Retinal pigment epithelial cell (primary cell): ENCODE results near the gene OGFOD2.
"Not testable (repeated sequence)": the region's sequence is repeated elsewhere in the genome, so short reads cannot be mapped to it uniquely, and the experiment has no call there.

Source experiments
- DNase-seq: peaks from one replicate; pipeline ENCODE4 v3.0.0-alpha.2; 2010; ENCODE audit warnings: low read depth
- H3K4me3 ChIP-seq: 2 replicates; pipeline ENCODE4 v1.5.1; 2011; ENCODE audit warnings: mild to moderate bottlenecking, low read length, control low read depth, moderate library complexity
- TF ChIP-seq, protein P1 (sequence below): conservative IDR thresholded peaks from 2 replicates; pipeline ENCODE4 v1.5.1; 2011; ENCODE audit warnings: low read depth, low read length, control low read depth, inconsistent platforms

The OGFOD2 gene

DNA sequence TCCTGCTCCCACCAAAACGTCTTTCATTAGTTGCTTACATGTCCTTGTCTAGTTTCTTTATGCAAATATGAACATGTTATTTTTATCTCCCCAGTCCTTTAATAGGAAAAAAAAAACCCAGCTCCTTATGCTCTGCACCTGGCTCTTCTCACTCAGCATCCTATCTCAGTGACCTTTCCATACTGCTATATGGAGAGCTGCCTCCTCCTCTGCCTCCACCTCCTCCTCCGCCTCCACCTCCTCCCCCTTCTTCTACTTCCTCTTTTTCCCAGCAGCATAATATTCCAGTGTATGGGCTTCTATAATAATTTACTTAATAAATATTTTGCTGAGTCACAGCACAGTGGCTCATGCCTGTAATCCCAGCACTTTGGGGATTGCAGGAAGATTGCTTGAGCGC lies 40.3 kb upstream of the OGFOD2 start:
- H3K4me3 ChIP-seq: no peak overlapping the region
- TF ChIP-seq, protein P1, sequence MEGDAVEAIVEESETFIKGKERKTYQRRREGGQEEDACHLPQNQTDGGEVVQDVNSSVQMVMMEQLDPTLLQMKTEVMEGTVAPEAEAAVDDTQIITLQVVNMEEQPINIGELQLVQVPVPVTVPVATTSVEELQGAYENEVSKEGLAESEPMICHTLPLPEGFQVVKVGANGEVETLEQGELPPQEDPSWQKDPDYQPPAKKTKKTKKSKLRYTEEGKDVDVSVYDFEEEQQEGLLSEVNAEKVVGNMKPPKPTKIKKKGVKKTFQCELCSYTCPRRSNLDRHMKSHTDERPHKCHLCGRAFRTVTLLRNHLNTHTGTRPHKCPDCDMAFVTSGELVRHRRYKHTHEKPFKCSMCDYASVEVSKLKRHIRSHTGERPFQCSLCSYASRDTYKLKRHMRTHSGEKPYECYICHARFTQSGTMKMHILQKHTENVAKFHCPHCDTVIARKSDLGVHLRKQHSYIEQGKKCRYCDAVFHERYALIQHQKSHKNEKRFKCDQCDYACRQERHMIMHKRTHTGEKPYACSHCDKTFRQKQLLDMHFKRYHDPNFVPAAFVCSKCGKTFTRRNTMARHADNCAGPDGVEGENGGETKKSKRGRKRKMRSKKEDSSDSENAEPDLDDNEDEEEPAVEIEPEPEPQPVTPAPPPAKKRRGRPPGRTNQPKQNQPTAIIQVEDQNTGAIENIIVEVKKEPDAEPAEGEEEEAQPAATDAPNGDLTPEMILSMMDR: no peak
- DNase-seq: no peak

GRCh38 chr12:122935318-122935717 lies 39.7 kb upstream of the OGFOD2 start:
- TF ChIP-seq, protein P1: no peak
- no peak for DNase-seq
- no peak overlapping the region for H3K4me3 ChIP-seq

- DNase-seq: no peak
- H3K4me3 ChIP-seq: no peak overlapping the region
- TF ChIP-seq, protein P1: no peak
These were observed 37.4 kb upstream of the OGFOD2 start for GRCh38 chr12:122937622-122938091.

- no peak overlapping the region for H3K4me3 ChIP-seq
- DNase-seq: no peak
- TF ChIP-seq, protein P1: no peak
These were observed 35.9 kb upstream of the OGFOD2 start for GRCh38 chr12:122939125-122939524.

GRCh38 chr12:122941351-122941750 lies 33.7 kb upstream of the OGFOD2 start:
- not testable (repeated sequence) for H3K4me3 ChIP-seq, DNase-seq

- TF ChIP-seq, protein P1: no peak
- no peak overlapping the region for H3K4me3 ChIP-seq
- no peak for DNase-seq
These were observed 32.4 kb upstream of the OGFOD2 start for GRCh38 chr12:122942637-122943036.

GRCh38 chr12:122943196-122943595 lies 31.8 kb upstream of the OGFOD2 start:
- TF ChIP-seq, protein P1: no peak

More at GRCh38 chr12:122943196-122943595, 31.8 kb upstream of the OGFOD2 start:
- DNase-seq: no peak
- H3K4me3 ChIP-seq: no peak overlapping the region
